ENCODE measurements around the gene GRIN2A. TPM values are rescaled to one million over a fixed set of nuclear protein-coding genes. Genes with fewer than 3 reads are reported as not detected.

Gene GRIN2A
- total RNA-seq, 1 donor from 2014 or later = not detected

GRCh38 chr16:9941245-9941644 is 241.0 kb downstream of the GRIN2A start:
- no peaks in the 10 kb centered on the region for H3K27me3 Mint-ChIP-seq (ENCODE audit: unreplicated experiment)
- TF ChIP-seq CTCF (IDR thresholded peaks at IDR 0.05) = no peak
- H3K27ac Mint-ChIP-seq (ENCODE audit: unreplicated experiment) = no peak overlapping the region
- H3K4me1 Mint-ChIP-seq (ENCODE audit: unreplicated experiment) = no peaks in the 10 kb centered on the region
- DNase-seq (ENCODE audit: extremely low spot score, unreplicated experiment) = no peak
- H3K36me3 Mint-ChIP-seq (ENCODE audit: unreplicated experiment) = no peaks in the 10 kb centered on the region
- H3K9me3 Mint-ChIP-seq (ENCODE audit: unreplicated experiment) = peaks cover 23% of the 10 kb centered on the region
- no peak overlapping the region for H3K4me3 Mint-ChIP-seq (ENCODE audit: unreplicated experiment)

- H3K4me1 Mint-ChIP-seq (ENCODE audit: unreplicated experiment) = no peaks in the 10 kb centered on the region
- no peak overlapping the region for H3K4me3 Mint-ChIP-seq (ENCODE audit: unreplicated experiment)
- no peak for TF ChIP-seq CTCF (IDR thresholded peaks at IDR 0.05)
- DNase-seq (ENCODE audit: extremely low spot score, unreplicated experiment) = no peak
- H3K27me3 Mint-ChIP-seq (ENCODE audit: unreplicated experiment) = no peaks in the 10 kb centered on the region
- peaks cover 13% of the 10 kb centered on the region for H3K9me3 Mint-ChIP-seq (ENCODE audit: unreplicated experiment)
- H3K27ac Mint-ChIP-seq (ENCODE audit: unreplicated experiment) = no peak overlapping the region
- H3K36me3 Mint-ChIP-seq (ENCODE audit: unreplicated experiment) = no peaks in the 10 kb centered on the region
Observed at GRCh38 chr16:9934723-9935508, 247.3 kb downstream of the GRIN2A start.

GRCh38 chr16:9932919-9933653 is 249.1 kb downstream of the GRIN2A start:
- Mint-ChIP-seq H3K9me3 (ENCODE audit: unreplicated experiment) (peaks cover 9% of the 10 kb centered on the region), H3K36me3 (ENCODE audit: unreplicated experiment) (no peaks in the 10 kb centered on the region), H3K4me1 (ENCODE audit: unreplicated experiment) (no peaks in the 10 kb centered on the region), H3K27me3 (ENCODE audit: unreplicated experiment) (no peaks in the 10 kb centered on the region), H3K27ac (ENCODE audit: unreplicated experiment) (no peak overlapping the region), H3K4me3 (ENCODE audit: unreplicated experiment) (no peak overlapping the region)
- TF ChIP-seq CTCF (IDR thresholded peaks at IDR 0.05) = no peak
- no peak for DNase-seq (ENCODE audit: extremely low spot score, unreplicated experiment)

GRCh38 chr16:9932000-9932399 is 250.2 kb downstream of the GRIN2A start:
- no peak for DNase-seq (ENCODE audit: extremely low spot score, unreplicated experiment)

More at GRCh38 chr16:9932000-9932399, 250.2 kb downstream of the GRIN2A start:
- Mint-ChIP-seq H3K4me1 (ENCODE audit: unreplicated experiment) (no peaks in the 10 kb centered on the region), H3K4me3 (ENCODE audit: unreplicated experiment) (no peak overlapping the region), H3K27me3 (ENCODE audit: unreplicated experiment) (no peaks in the 10 kb centered on the region), H3K9me3 (ENCODE audit: unreplicated experiment) (peaks cover 4% of the 10 kb centered on the region), H3K27ac (ENCODE audit: unreplicated experiment) (no peak overlapping the region), H3K36me3 (ENCODE audit: unreplicated experiment) (no peaks in the 10 kb centered on the region)
- no peak for TF ChIP-seq CTCF (IDR thresholded peaks at IDR 0.05)
